HFF-Myc (cell line): ENCODE measurements around the gene PLB1.

Experiments
- DNase-seq: peaks from one replicate; pipeline ENCODE4 v3.0.0-alpha.2; 2011; ENCODE audit warnings: low read depth; ENCODE audit errors: extremely low read depth
- H3K4me3 ChIP-seq: replicated peaks from 2 replicates; pipeline ENCODE4 v1.5.1; 2011; ENCODE audit warnings: low read depth, mild to moderate bottlenecking, control low read depth, low read length
- CTCF ChIP-seq: IDR thresholded peaks from 2 replicates; pipeline ENCODE4 v1.5.1; 2012; ENCODE audit warnings: mild to moderate bottlenecking, low read depth, low read length, control low read depth; ENCODE audit errors: missing control alignments

Gene PLB1

GRCh38 chr2:28645553-28645952, 149.7 kb downstream of the PLB1 start:
- H3K4me3 ChIP-seq, result no peak overlapping the region
- DNase-seq, result no peak
- no peak for TF ChIP-seq CTCF

DNA sequence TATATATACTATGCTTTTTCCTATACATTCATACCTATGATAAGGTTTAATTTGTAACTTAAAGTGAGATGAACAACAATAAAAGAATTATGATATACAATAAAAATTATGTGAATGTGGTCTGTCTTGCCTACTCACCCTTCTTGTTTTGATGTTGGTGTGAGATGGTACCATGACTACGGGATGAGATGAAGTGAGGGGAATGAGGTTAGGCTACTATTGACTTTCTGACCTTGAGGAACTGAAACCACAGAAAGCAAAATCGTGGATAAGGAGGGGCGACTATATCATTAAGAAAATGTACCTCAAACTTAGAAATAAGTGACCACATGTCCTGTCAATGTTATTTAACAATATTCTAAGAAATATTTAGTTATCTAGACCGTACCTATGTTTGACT, 151.8 kb downstream of the PLB1 start:
- no peak for DNase-seq
- no peak overlapping the region for H3K4me3 ChIP-seq
- TF ChIP-seq CTCF, result no peak

- DNase-seq, result no peak
- no peak overlapping the region for H3K4me3 ChIP-seq
- no peak for TF ChIP-seq CTCF
Observed at GRCh38 chr2:28648147-28648546, 152.3 kb downstream of the PLB1 start.

- no peak overlapping the region for H3K4me3 ChIP-seq
- TF ChIP-seq CTCF, result no peak
- DNase-seq, result no peak
Observed at GRCh38 chr2:28648671-28649395, 153.0 kb downstream of the PLB1 start.

DNA sequence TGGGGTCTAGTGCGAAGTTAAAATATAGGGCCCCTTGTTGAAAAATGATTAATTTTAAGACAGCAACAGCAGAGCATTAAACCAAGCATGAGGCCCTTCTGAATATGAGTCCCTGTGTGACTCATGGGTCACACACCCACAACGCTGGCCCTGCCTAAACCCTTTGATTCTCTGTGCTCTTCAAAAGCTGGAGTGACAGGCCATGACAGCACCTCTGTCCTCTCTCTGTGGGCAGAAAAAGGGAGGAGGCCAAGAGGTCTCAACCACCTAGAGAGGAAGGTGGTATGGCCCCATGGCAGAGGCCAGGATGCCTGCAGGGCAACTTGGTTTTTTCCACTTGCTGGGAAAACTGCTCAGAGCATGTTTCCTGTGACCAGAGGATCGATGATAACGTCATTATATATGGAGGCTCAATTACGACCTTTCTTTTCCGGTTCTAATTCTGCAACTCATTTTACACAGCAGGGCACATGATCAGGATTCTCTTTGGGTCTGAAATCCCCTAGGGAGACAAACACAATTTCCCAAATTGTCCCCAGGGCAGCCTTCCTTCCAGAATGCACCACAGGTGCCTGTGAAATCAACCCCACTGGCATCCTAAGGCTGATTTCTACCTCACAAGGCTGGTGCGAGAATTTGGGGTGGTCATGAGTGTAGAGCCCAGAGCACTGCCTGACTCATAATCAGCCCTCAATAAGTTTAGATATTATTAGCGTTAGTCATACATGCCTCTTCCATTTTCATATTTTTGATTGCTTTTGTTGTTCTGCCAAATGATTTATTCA, 153.8 kb downstream of the PLB1 start:
- no peak for DNase-seq
- no peak for TF ChIP-seq CTCF
- no peak overlapping the region for H3K4me3 ChIP-seq

DNA sequence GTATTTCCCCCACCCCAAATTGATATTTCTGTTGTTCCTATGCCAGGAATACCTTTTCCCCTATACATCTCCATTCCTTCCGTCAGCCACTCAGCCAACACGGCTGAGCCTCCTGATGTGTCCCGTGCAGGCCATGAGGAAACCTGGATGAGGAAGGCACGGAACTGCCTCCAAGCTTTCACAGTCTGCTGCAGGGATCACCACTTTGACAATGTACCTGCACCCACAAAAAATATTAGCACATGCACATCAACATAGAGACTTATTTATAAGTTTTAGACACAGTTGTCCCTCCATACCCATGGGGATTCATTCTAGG, 154.4 kb downstream of the PLB1 start:
- DNase-seq, result no peak
- no peak for TF ChIP-seq CTCF
- H3K4me3 ChIP-seq, result no peak overlapping the region
